Astrocyte (in vitro differentiated cells and primary cell): ENCODE results near the gene DOCK2.

Experiments used
- EZH2 ChIP-seq: IDR thresholded peaks from 2 replicates; pipeline ENCODE4 v1.6.1; 2012; ENCODE audit warnings: mild to moderate bottlenecking, low read length, inconsistent platforms; ENCODE audit not compliant: insufficient read depth
- TF ChIP-seq, protein P1 (sequence below): IDR thresholded peaks from 2 replicates; pipeline ENCODE4 v1.5.1; 2011; ENCODE audit warnings: low read depth, mild to moderate bottlenecking, inconsistent platforms, low read length, moderate library complexity; ENCODE audit not compliant: insufficient read depth

DNA sequence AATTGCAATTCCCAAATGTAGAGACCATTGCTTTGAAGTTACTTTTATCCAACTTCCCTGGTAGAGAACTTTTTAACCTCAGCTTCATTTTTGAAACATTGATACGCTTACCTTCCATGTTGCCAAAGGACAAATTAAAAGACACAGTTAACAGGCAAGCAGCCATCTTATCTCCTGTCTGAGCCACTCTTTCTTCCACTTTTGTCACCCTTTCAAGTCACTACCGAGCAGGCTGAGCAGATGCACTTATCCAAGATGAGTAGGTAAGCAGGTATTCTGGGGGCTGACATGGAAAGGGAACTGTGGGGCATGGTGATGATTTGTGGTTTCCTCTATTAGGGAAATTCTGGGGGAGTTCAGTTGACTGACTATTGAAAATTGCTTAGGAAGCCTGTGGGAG, 66.7 kb downstream of the DOCK2 start:
- TF ChIP-seq, protein P1, sequence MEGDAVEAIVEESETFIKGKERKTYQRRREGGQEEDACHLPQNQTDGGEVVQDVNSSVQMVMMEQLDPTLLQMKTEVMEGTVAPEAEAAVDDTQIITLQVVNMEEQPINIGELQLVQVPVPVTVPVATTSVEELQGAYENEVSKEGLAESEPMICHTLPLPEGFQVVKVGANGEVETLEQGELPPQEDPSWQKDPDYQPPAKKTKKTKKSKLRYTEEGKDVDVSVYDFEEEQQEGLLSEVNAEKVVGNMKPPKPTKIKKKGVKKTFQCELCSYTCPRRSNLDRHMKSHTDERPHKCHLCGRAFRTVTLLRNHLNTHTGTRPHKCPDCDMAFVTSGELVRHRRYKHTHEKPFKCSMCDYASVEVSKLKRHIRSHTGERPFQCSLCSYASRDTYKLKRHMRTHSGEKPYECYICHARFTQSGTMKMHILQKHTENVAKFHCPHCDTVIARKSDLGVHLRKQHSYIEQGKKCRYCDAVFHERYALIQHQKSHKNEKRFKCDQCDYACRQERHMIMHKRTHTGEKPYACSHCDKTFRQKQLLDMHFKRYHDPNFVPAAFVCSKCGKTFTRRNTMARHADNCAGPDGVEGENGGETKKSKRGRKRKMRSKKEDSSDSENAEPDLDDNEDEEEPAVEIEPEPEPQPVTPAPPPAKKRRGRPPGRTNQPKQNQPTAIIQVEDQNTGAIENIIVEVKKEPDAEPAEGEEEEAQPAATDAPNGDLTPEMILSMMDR, result no peak
- no peak for TF ChIP-seq EZH2
